Measurements from ENCODE around the gene SLC35B1.

SLC35B1 gene

GRCh38 chr17:49707608-49708514 is at the start of gene SLC35B1:
TSS of gene SLC35B1 (minus strand) at chr17:49707964. CDS start at chr17:49707833, 131 bp downstream.
- Histone ChIP-seq H3K4me2 (ENCODE audit: low read length) (peak within 1 kb of the TSS; percentile 91), H4K20me1 (ENCODE audit: control insufficient read depth, insufficient read depth, low read depth, low read length) (no peaks in the 10 kb centered on the region), H3K79me2 (ENCODE audit: control insufficient read depth, low read length) (peaks cover 23% of the 10 kb centered on the region), H3K36me3 (ENCODE audit: control insufficient read depth, low read length) (peaks cover 32% of the 10 kb centered on the region), H3K9me3 (ENCODE audit: control insufficient read depth, insufficient read depth, low read length) (no peaks in the 10 kb centered on the region), H3K9me2 (replicated peaks; ENCODE audit: control insufficient read depth, low read length) (no peaks in the 10 kb centered on the region), H3K4me3 (ENCODE audit: low read length) (peak within 1 kb of the TSS; percentile 84), H3F3A (ENCODE audit: control insufficient read depth, insufficient read depth) (no peaks in the 10 kb centered on the region), H3K27me3 (ENCODE audit: control insufficient read depth, low read length) (no peaks in the 10 kb centered on the region), H3K4me1 (ENCODE audit: control insufficient read depth, low read length) (peaks cover 15% of the 10 kb centered on the region), H3K27ac (ENCODE audit: low read depth, low read length) (peak within 1 kb of the TSS; percentile 56)
- TF ChIP-seq CTCF (IDR thresholded peaks at IDR 0.05; ENCODE audit: low read depth, low read length, poor library complexity, severe bottlenecking) (peak; percentile 97), EZH2phosphoT487 (IDR thresholded peaks at IDR 0.05; ENCODE audit: borderline replicate concordance, low read length) (no peak)

GRCh38 chr17:49757151-49757777 is 49.5 kb upstream of the SLC35B1 start:
- Histone ChIP-seq H3F3A (ENCODE audit: control insufficient read depth, insufficient read depth) (no peaks in the 10 kb centered on the region), H3K27me3 (ENCODE audit: control insufficient read depth, low read length) (no peaks in the 10 kb centered on the region), H3K9me2 (replicated peaks; ENCODE audit: control insufficient read depth, low read length) (no peaks in the 10 kb centered on the region), H3K27ac (ENCODE audit: low read depth, low read length) (no peak overlapping the region), H3K79me2 (ENCODE audit: control insufficient read depth, low read length) (no peaks in the 10 kb centered on the region), H3K9me3 (ENCODE audit: control insufficient read depth, insufficient read depth, low read length) (no peaks in the 10 kb centered on the region), H3K4me3 (ENCODE audit: low read length) (no peak overlapping the region), H3K4me2 (ENCODE audit: low read length) (no peak overlapping the region), H3K36me3 (ENCODE audit: control insufficient read depth, low read length) (no peaks in the 10 kb centered on the region), H3K4me1 (ENCODE audit: control insufficient read depth, low read length) (peaks cover 13% of the 10 kb centered on the region), H4K20me1 (ENCODE audit: control insufficient read depth, insufficient read depth, low read depth, low read length) (no peaks in the 10 kb centered on the region)
- TF ChIP-seq CTCF (IDR thresholded peaks at IDR 0.05; ENCODE audit: low read depth, low read length, poor library complexity, severe bottlenecking), result no peak

- H3F3A ChIP-seq (ENCODE audit: control insufficient read depth, insufficient read depth), result no peaks in the 10 kb centered on the region
- no peaks in the 10 kb centered on the region for H3K27me3 ChIP-seq (ENCODE audit: control insufficient read depth, low read length)
- no peak overlapping the region for H3K4me3 ChIP-seq (ENCODE audit: low read length)
- no peak overlapping the region for H3K27ac ChIP-seq (ENCODE audit: low read depth, low read length)
- no peak overlapping the region for H3K4me2 ChIP-seq (ENCODE audit: low read length)
- H4K20me1 ChIP-seq (ENCODE audit: control insufficient read depth, insufficient read depth, low read depth, low read length), result no peaks in the 10 kb centered on the region
- no peaks in the 10 kb centered on the region for H3K9me3 ChIP-seq (ENCODE audit: control insufficient read depth, insufficient read depth, low read length)
- no peak for TF ChIP-seq CTCF (IDR thresholded peaks at IDR 0.05; ENCODE audit: low read depth, low read length, poor library complexity, severe bottlenecking)
- TF ChIP-seq EZH2phosphoT487 (IDR thresholded peaks at IDR 0.05; ENCODE audit: borderline replicate concordance, low read length), result no peak
- no peaks in the 10 kb centered on the region for H3K9me2 ChIP-seq (replicated peaks; ENCODE audit: control insufficient read depth, low read length)
- no peaks in the 10 kb centered on the region for H3K79me2 ChIP-seq (ENCODE audit: control insufficient read depth, low read length)
- H3K4me1 ChIP-seq (ENCODE audit: control insufficient read depth, low read length), result peaks cover 13% of the 10 kb centered on the region
- no peaks in the 10 kb centered on the region for H3K36me3 ChIP-seq (ENCODE audit: control insufficient read depth, low read length)
These were observed 48.8 kb upstream of the SLC35B1 start for GRCh38 chr17:49756323-49757150.
